ENCODE data around the gene WDR35.

The WDR35 gene

GRCh38 chr2:19987936-19988335 is 2.0 kb downstream of the WDR35 start:
- peaks cover 10% of the 10 kb centered on the region for H3K27me3 Mint-ChIP-seq
- peaks cover 12% of the 10 kb centered on the region for H3K36me3 Mint-ChIP-seq
- H3K4me3 Mint-ChIP-seq = no peak overlapping the region
- peaks cover 24% of the 10 kb centered on the region for H3K4me1 Mint-ChIP-seq
- no peaks in the 10 kb centered on the region for H3K9me3 Mint-ChIP-seq
- H3K27ac Mint-ChIP-seq = peak overlapping the region; percentile 30
- peak; percentile 73 for ATAC-seq

- Mint-ChIP-seq H3K4me3 (no peak overlapping the region), H3K27me3 (no peaks in the 10 kb centered on the region), H3K36me3 (peaks cover 33% of the 10 kb centered on the region), H3K9me3 (no peaks in the 10 kb centered on the region), H3K27ac (no peak overlapping the region), H3K4me1 (no peaks in the 10 kb centered on the region)
- no peak for ATAC-seq
Measured at GRCh38 chr2:19982268-19982667, 7.6 kb downstream of the WDR35 start.

DNA sequence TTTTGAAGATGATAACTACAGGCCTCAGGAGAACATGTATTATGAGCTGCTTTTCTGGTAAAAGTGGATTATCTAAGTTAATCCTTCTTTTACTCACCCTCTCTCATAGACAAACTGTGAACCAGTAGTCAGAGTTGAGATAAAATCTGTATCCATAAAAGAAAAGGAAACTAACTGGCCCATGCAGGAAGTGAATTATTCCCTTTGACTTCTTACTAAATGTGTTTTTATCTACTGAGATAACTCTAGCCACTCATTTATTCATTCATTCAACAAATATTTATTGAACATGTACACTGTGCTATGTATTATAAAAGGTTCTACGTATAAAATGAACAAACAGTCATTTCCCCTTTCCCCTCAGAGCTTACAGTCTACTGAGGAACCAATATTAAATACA is 10.0 kb downstream of the WDR35 start:
- no peak overlapping the region for H3K27ac Mint-ChIP-seq
- no peak for ATAC-seq
- no peaks in the 10 kb centered on the region for H3K27me3 Mint-ChIP-seq
- no peak overlapping the region for H3K4me3 Mint-ChIP-seq
- peaks cover 20% of the 10 kb centered on the region for H3K36me3 Mint-ChIP-seq
- H3K9me3 Mint-ChIP-seq = no peaks in the 10 kb centered on the region
- H3K4me1 Mint-ChIP-seq = no peaks in the 10 kb centered on the region

DNA sequence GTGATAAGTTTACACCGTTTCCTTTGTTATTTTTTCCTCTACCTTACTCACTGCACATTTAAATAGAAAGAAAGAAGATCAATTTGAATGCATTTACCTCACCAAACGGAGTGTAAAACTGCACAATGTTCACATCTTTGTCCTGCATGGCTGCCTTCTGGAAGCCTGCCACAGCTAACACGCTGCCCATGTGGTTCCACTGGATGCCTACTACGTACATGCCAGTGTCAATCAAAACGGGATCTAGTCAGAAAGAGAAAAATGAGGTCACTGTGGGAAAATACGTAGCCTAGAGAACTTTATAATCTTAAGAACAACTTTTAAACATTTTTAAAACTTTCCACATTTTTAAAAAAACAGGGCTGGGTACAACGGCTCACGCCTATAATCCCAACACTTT is 16.4 kb downstream of the WDR35 start:
- Mint-ChIP-seq H3K27ac (no peak overlapping the region), H3K4me3 (no peak overlapping the region), H3K9me3 (no peaks in the 10 kb centered on the region), H3K27me3 (no peaks in the 10 kb centered on the region), H3K4me1 (no peaks in the 10 kb centered on the region), H3K36me3 (peaks cover 27% of the 10 kb centered on the region)
- no peak for ATAC-seq

- Mint-ChIP-seq H3K36me3 (peaks cover 36% of the 10 kb centered on the region), H3K27ac (no peak overlapping the region), H3K27me3 (no peaks in the 10 kb centered on the region), H3K4me1 (no peaks in the 10 kb centered on the region), H3K9me3 (no peaks in the 10 kb centered on the region), H3K4me3 (no peak overlapping the region)
- no peak for ATAC-seq
Measured at GRCh38 chr2:19971691-19972090, 18.2 kb downstream of the WDR35 start.

DNA sequence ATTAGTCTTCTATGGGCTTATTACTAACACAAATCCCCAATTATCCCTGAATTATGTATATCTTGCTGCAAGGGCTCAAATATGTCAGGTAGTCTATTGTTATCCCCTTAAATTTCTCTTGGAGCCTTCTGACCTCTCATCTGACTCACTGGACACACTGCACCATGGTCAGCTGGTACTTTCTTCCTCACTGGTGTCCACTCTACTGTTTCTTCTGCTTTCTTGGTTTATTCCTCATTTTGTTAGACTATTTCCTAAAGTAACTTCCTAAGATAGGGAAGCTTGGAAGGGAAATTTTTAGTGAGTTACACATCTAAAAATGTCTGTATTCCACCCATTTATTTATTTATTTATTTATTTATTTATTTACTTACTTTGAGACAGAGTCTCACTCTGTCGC is 26.5 kb downstream of the WDR35 start:
- Mint-ChIP-seq H3K36me3 (peaks cover 45% of the 10 kb centered on the region), H3K4me3 (no peak overlapping the region), H3K27ac (no peak overlapping the region), H3K9me3 (no peaks in the 10 kb centered on the region), H3K4me1 (no peaks in the 10 kb centered on the region), H3K27me3 (no peaks in the 10 kb centered on the region)
- ATAC-seq = no peak

DNA sequence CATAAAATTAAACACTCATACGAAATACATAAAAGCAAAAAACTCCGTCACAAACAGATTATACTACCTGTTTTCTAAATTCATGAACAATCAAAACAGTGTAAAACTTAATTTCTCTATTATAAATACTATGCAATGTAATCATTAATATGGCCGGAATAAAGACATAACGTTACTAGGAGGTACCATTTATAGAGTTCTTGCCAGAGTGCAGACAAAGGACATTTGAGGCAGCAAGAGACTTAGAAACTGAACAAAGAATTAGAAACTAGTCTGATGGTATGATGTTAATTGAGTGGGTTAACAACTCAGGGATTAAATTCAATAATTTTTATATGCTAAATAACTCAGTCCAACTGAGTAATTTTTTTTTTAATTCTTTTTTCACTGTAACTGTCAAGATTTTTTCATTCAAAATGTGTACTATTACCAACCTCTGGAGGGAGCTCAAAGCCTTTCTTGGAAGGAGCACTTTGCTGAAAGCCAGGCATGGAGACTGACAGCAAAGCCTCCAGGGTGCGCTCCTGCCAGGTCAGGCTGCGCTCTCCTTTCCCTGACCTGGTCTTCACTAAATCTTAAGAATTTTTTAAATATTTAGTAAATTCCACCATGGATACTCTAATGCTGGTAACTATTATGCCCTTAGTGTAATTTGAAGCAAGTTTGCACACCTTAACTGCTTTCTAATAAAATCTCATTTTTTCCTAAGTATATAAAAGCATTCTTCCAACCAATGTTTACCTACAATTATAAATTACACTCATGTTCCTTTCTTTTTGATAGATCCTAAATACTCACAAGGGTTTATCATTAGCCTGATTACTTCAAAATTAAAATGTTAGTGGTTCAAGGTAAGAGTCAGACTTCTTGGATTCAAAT is 34.1 kb downstream of the WDR35 start:
- no peaks in the 10 kb centered on the region for H3K4me1 Mint-ChIP-seq
- no peak overlapping the region for H3K4me3 Mint-ChIP-seq
- no peaks in the 10 kb centered on the region for H3K27me3 Mint-ChIP-seq
- peak; percentile 69 for ATAC-seq
- no peak overlapping the region for H3K27ac Mint-ChIP-seq
- no peaks in the 10 kb centered on the region for H3K9me3 Mint-ChIP-seq
- H3K36me3 Mint-ChIP-seq = peaks cover 10% of the 10 kb centered on the region

- no peak for ATAC-seq
- Mint-ChIP-seq H3K36me3 (peaks cover 45% of the 10 kb centered on the region), H3K27ac (no peak overlapping the region), H3K9me3 (no peaks in the 10 kb centered on the region), H3K4me3 (no peak overlapping the region), H3K27me3 (no peaks in the 10 kb centered on the region), H3K4me1 (no peaks in the 10 kb centered on the region)
Measured at GRCh38 chr2:19949071-19949470, 40.8 kb downstream of the WDR35 start.

DNA sequence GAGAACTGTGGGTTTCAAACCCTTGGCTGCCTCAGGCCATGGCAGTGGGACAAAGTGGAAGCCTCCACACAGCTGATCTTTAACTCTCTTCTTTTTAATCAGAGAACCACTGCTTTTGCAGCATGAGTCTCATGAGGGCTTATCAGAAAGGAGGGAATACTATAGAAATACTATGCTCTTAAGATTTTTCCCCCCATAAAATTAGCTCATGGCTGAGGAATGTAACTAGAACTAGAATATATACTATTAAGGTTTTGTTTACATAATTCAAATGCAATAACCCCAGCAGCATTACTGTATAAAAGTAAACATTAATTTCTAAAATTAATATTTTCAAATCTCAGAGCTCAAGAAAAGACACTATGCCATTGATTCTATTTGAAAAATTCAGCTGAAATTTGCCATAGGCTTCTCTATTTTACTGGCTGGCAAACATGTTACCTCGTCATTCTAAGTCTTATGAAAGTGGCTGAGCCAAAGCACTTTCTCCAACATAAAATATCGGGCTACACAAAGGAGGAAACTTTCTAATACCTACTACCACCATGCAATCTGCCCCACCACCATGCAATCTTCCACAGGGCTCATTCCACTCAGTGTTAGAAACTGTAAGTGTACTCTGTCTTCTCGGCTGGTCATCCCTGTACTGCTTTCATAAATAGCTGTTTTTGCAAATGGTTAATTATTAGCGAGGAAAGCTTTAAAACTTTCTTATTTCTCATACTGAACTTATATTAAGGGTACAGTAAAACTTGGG is 42.5 kb downstream of the WDR35 start:
- H3K36me3 Mint-ChIP-seq = peaks cover 42% of the 10 kb centered on the region
- no peak overlapping the region for H3K27ac Mint-ChIP-seq
- ATAC-seq = no peak
- H3K4me3 Mint-ChIP-seq = no peak overlapping the region
- no peaks in the 10 kb centered on the region for H3K27me3 Mint-ChIP-seq
- H3K4me1 Mint-ChIP-seq = no peaks in the 10 kb centered on the region
- no peaks in the 10 kb centered on the region for H3K9me3 Mint-ChIP-seq

DNA sequence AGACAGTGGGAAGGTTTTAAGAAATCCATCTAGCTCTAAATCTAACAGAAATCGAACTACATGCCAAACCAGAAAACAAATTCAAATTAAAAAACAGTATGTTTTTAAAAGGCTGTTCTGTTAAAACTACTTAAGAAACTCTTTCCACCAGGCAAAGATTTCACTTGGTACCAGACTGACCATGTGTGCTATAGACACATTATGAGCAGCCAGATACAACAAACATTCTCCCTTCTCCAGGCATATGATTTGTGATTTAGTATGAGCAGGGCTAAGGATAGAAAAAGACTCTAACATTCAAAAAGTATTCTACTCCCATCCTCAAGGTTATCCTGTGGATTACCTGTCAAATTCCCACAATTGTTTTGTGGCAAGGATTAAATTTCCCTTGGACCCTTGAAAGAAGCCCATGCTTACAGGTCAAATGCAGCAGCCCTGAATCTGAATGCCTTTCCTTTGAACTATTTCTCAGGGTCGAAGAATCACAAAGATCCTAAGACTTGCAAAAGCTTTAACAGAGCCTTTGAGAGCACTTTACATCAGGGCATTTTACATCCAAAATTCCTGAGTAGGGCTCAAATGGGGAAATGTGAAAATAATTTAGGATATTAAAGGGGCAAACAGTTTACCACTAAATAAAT is 45.6 kb downstream of the WDR35 start:
- H3K4me3 Mint-ChIP-seq = no peak overlapping the region
- no peak for ATAC-seq
- no peaks in the 10 kb centered on the region for H3K4me1 Mint-ChIP-seq
- no peaks in the 10 kb centered on the region for H3K9me3 Mint-ChIP-seq
- no peaks in the 10 kb centered on the region for H3K27me3 Mint-ChIP-seq
- peaks cover 36% of the 10 kb centered on the region for H3K36me3 Mint-ChIP-seq
- H3K27ac Mint-ChIP-seq = no peak overlapping the region

GRCh38 chr2:19943189-19943588 is 46.7 kb downstream of the WDR35 start:
- Mint-ChIP-seq H3K36me3 (peaks cover 25% of the 10 kb centered on the region), H3K27ac (no peak overlapping the region), H3K4me3 (no peak overlapping the region), H3K4me1 (no peaks in the 10 kb centered on the region), H3K9me3 (no peaks in the 10 kb centered on the region), H3K27me3 (no peaks in the 10 kb centered on the region)
- ATAC-seq = no peak

DNA sequence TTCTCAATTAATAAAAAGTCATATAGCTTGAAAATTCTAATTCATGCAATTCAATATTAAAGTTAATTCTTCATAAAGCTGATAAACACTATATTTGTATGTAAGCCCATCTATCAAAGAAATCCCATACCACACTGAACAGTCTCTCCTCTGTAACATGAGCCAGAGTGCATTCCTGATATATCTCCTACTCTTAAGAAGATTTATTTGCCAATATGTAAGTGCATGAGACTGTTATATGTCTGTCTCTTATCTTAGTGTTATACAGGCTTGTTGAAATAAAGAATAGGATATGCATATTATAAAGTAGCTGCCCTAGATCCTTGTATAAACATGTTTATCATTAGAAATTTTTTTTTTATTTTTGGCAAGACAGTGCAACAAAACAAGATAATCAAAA is 47.7 kb downstream of the WDR35 start:
- Mint-ChIP-seq H3K9me3 (no peaks in the 10 kb centered on the region), H3K27me3 (no peaks in the 10 kb centered on the region), H3K27ac (no peak overlapping the region), H3K4me1 (no peaks in the 10 kb centered on the region), H3K4me3 (no peak overlapping the region), H3K36me3 (peaks cover 27% of the 10 kb centered on the region)
- ATAC-seq = no peak

- Mint-ChIP-seq H3K4me3 (no peak overlapping the region), H3K27ac (no peak overlapping the region), H3K4me1 (no peaks in the 10 kb centered on the region), H3K36me3 (peaks cover 31% of the 10 kb centered on the region), H3K9me3 (no peaks in the 10 kb centered on the region), H3K27me3 (no peaks in the 10 kb centered on the region)
- no peak for ATAC-seq
Measured at GRCh38 chr2:19937004-19937403, 52.9 kb downstream of the WDR35 start.

DNA sequence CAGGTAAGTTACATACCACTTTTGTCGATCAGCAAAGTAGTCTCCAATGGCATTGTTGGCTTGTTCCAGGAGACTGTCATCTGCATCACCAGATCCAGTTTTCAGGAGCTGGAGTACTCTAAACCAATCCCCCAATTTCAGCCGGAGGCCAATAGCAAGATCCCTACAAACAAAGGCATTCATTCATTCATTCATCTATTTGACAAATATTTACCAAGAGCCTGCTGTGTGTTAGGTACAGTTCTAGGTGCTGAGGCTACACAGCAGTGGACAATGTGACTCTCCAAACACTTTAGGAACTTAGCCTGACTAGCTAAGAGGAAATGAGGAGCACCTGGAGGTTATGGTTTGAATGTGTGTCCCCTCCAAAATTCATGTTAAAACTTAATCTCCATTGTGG is 53.7 kb downstream of the WDR35 start:
- no peak for ATAC-seq
- H3K9me3 Mint-ChIP-seq = no peaks in the 10 kb centered on the region
- no peaks in the 10 kb centered on the region for H3K27me3 Mint-ChIP-seq
- H3K27ac Mint-ChIP-seq = no peak overlapping the region
- H3K36me3 Mint-ChIP-seq = peaks cover 34% of the 10 kb centered on the region
- no peaks in the 10 kb centered on the region for H3K4me1 Mint-ChIP-seq
- H3K4me3 Mint-ChIP-seq = no peak overlapping the region

DNA sequence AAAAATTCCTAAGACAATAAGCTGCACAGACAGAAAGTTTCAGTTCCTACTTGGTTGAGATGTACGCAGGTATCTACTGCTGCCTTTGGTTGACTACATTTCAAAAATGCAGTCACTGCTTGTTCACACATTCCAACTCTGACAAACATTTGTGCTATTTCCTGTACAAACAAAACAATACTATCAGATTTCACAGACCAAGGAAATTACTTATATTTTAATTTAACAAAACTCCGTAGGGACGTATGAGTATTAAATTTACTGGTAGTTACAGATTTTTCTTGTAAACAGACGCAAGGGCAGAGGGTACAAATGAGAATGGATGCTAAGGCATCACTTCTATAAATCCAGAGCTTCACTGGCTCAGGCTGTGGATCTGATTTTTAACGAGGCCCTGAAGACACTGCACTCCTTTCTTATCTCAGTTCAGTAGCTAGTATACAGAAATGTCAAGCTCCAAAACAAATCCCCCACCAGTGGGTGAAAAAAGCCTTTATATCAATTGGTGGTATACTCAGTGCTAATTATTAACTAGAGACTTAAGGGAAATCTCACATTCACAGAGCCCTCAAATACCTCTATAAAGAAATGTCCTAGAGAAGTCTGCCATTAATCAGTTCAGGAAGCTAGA is 56.4 kb downstream of the WDR35 start:
- Mint-ChIP-seq H3K27me3 (no peaks in the 10 kb centered on the region), H3K4me3 (no peak overlapping the region), H3K27ac (no peak overlapping the region), H3K4me1 (no peaks in the 10 kb centered on the region), H3K9me3 (peaks cover 5% of the 10 kb centered on the region), H3K36me3 (peaks cover 51% of the 10 kb centered on the region)
- ATAC-seq = no peak

All from stimulated activated memory B cell treated with anti-CD40 and anti-IgM and Interleukin-4, amounts not matched to agents 10 μg/mL and 1 μg/mL and 100 μg/mL, for 72 hours (primary cell).